ENCODE data around the gene DSCAML1. TPM values are rescaled to one million over a fixed set of nuclear protein-coding genes. Genes with fewer than 3 reads are reported as not detected.

DSCAML1 gene
- total and polyA plus RNA-seq, 2 of the 8 experiments (the other 6 are each of a cell fraction or from before 2014, with no cell fraction given): 0.19 to 0.24 TPM

DNA sequence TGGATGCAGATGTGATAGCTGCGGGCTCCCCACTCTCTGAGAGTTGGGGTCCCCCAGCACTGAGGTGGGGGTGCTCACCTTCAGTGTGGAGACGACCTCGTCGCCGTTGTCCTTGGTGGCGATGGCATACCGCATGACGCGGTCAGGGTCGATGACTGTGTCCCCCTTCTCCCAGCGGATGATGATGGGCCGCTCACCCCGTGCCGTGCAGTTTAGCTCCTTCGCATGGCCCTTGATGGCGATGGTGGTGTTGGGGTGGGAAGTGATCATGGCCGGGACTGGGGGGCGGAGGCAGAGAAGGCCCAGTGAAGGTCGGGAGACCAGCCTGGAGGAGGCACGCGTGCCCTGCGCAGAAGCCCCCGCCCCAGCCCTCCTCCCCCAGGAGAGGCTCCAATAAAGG is 315.1 kb downstream of the DSCAML1 start (continued):
- TF ChIP-seq, protein P1, sequence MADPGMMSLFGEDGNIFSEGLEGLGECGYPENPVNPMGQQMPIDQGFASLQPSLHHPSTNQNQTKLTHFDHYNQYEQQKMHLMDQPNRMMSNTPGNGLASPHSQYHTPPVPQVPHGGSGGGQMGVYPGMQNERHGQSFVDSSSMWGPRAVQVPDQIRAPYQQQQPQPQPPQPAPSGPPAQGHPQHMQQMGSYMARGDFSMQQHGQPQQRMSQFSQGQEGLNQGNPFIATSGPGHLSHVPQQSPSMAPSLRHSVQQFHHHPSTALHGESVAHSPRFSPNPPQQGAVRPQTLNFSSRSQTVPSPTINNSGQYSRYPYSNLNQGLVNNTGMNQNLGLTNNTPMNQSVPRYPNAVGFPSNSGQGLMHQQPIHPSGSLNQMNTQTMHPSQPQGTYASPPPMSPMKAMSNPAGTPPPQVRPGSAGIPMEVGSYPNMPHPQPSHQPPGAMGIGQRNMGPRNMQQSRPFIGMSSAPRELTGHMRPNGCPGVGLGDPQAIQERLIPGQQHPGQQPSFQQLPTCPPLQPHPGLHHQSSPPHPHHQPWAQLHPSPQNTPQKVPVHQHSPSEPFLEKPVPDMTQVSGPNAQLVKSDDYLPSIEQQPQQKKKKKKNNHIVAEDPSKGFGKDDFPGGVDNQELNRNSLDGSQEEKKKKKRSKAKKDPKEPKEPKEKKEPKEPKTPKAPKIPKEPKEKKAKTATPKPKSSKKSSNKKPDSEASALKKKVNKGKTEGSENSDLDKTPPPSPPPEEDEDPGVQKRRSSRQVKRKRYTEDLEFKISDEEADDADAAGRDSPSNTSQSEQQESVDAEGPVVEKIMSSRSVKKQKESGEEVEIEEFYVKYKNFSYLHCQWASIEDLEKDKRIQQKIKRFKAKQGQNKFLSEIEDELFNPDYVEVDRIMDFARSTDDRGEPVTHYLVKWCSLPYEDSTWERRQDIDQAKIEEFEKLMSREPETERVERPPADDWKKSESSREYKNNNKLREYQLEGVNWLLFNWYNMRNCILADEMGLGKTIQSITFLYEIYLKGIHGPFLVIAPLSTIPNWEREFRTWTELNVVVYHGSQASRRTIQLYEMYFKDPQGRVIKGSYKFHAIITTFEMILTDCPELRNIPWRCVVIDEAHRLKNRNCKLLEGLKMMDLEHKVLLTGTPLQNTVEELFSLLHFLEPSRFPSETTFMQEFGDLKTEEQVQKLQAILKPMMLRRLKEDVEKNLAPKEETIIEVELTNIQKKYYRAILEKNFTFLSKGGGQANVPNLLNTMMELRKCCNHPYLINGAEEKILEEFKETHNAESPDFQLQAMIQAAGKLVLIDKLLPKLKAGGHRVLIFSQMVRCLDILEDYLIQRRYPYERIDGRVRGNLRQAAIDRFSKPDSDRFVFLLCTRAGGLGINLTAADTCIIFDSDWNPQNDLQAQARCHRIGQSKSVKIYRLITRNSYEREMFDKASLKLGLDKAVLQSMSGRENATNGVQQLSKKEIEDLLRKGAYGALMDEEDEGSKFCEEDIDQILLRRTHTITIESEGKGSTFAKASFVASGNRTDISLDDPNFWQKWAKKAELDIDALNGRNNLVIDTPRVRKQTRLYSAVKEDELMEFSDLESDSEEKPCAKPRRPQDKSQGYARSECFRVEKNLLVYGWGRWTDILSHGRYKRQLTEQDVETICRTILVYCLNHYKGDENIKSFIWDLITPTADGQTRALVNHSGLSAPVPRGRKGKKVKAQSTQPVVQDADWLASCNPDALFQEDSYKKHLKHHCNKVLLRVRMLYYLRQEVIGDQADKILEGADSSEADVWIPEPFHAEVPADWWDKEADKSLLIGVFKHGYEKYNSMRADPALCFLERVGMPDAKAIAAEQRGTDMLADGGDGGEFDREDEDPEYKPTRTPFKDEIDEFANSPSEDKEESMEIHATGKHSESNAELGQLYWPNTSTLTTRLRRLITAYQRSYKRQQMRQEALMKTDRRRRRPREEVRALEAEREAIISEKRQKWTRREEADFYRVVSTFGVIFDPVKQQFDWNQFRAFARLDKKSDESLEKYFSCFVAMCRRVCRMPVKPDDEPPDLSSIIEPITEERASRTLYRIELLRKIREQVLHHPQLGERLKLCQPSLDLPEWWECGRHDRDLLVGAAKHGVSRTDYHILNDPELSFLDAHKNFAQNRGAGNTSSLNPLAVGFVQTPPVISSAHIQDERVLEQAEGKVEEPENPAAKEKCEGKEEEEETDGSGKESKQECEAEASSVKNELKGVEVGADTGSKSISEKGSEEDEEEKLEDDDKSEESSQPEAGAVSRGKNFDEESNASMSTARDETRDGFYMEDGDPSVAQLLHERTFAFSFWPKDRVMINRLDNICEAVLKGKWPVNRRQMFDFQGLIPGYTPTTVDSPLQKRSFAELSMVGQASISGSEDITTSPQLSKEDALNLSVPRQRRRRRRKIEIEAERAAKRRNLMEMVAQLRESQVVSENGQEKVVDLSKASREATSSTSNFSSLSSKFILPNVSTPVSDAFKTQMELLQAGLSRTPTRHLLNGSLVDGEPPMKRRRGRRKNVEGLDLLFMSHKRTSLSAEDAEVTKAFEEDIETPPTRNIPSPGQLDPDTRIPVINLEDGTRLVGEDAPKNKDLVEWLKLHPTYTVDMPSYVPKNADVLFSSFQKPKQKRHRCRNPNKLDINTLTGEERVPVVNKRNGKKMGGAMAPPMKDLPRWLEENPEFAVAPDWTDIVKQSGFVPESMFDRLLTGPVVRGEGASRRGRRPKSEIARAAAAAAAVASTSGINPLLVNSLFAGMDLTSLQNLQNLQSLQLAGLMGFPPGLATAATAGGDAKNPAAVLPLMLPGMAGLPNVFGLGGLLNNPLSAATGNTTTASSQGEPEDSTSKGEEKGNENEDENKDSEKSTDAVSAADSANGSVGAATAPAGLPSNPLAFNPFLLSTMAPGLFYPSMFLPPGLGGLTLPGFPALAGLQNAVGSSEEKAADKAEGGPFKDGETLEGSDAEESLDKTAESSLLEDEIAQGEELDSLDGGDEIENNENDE (IDR thresholded peaks at IDR 0.05; ENCODE audit: insufficient replicate concordance, low read length): no peak
- TF ChIP-seq, protein P2, sequence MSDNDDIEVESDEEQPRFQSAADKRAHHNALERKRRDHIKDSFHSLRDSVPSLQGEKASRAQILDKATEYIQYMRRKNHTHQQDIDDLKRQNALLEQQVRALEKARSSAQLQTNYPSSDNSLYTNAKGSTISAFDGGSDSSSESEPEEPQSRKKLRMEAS (IDR thresholded peaks at IDR 0.05): no peak
- TF ChIP-seq POLR2AphosphoS5 (IDR thresholded peaks at IDR 0.05; ENCODE audit: low read depth, low read length) (no peak), RFX5 (IDR thresholded peaks at IDR 0.05; ENCODE audit: borderline replicate concordance, low read depth, low read length) (no peak), BCL11A (IDR thresholded peaks at IDR 0.05; ENCODE audit: low read depth in 2 of 2, low read length in 2 of 2) (no peak), SAP30 (IDR thresholded peaks at IDR 0.05; ENCODE audit: insufficient read depth, insufficient replicate concordance, low read length) (no peak), TAF1 (IDR thresholded peaks at IDR 0.05; ENCODE audit: low read depth, low read length) (no peak)
- TF ChIP-seq, protein P3, sequence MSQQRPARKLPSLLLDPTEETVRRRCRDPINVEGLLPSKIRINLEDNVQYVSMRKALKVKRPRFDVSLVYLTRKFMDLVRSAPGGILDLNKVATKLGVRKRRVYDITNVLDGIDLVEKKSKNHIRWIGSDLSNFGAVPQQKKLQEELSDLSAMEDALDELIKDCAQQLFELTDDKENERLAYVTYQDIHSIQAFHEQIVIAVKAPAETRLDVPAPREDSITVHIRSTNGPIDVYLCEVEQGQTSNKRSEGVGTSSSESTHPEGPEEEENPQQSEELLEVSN (IDR thresholded peaks at IDR 0.05): no peak

Data from H1 (cell line).